DMS53 treated with DMSO at 0.1 percent for 48 hours (cell line): ENCODE results near the gene ARHGEF16.

Experiments
- DNase-seq: peaks from one replicate; lab custom pipeline; 2025; ENCODE audit not compliant: unreplicated experiment; lab: John Stamatoyannopoulos, UW

Gene ARHGEF16

GRCh38 chr1:3466366-3467075, 12.1 kb downstream of the ARHGEF16 start:
- DNase-seq: no peak

GRCh38 chr1:3467096-3468036, 12.9 kb downstream of the ARHGEF16 start:
- no peak for DNase-seq

- DNase-seq: no peak
Measured at GRCh38 chr1:3468236-3469103, 14.0 kb downstream of the ARHGEF16 start.

GRCh38 chr1:3469104-3469848, 14.8 kb downstream of the ARHGEF16 start:
- DNase-seq: no peak

- no peak for DNase-seq
Measured at GRCh38 chr1:3469849-3470649, 15.6 kb downstream of the ARHGEF16 start.

GRCh38 chr1:3470650-3471355, 16.3 kb downstream of the ARHGEF16 start:
- DNase-seq: no peak

GRCh38 chr1:3471356-3472087, 17.1 kb downstream of the ARHGEF16 start:
- no peak for DNase-seq

- no peak for DNase-seq
Measured at GRCh38 chr1:3472088-3472850, 17.8 kb downstream of the ARHGEF16 start.

GRCh38 chr1:3472906-3473305, 18.4 kb downstream of the ARHGEF16 start:
- no peak for DNase-seq

GRCh38 chr1:3473381-3473844, 18.9 kb downstream of the ARHGEF16 start:
- no peak for DNase-seq

GRCh38 chr1:3474016-3474415, 19.6 kb downstream of the ARHGEF16 start:
- no peak for DNase-seq

GRCh38 chr1:3474421-3474820, 20.0 kb downstream of the ARHGEF16 start:
- DNase-seq: no peak

GRCh38 chr1:3475839-3476573, 21.5 kb downstream of the ARHGEF16 start:
- no peak for DNase-seq

GRCh38 chr1:3476666-3477065, 22.2 kb downstream of the ARHGEF16 start:
- DNase-seq: no peak

GRCh38 chr1:3477241-3477995, 23.0 kb downstream of the ARHGEF16 start:
- DNase-seq: no peak

GRCh38 chr1:3478187-3478586, 23.7 kb downstream of the ARHGEF16 start:
- DNase-seq: no peak
